ENCODE measurements around the gene IL1R2. TPM values are rescaled to one million over a fixed set of nuclear protein-coding genes. Genes with fewer than 3 reads are reported as not detected.

The IL1R2 gene
- total and polyA plus RNA-seq, 2 donors (not counting 1 experiment from before 2014, with no cell fraction given) = 0.17 to 0.20 TPM

DNA sequence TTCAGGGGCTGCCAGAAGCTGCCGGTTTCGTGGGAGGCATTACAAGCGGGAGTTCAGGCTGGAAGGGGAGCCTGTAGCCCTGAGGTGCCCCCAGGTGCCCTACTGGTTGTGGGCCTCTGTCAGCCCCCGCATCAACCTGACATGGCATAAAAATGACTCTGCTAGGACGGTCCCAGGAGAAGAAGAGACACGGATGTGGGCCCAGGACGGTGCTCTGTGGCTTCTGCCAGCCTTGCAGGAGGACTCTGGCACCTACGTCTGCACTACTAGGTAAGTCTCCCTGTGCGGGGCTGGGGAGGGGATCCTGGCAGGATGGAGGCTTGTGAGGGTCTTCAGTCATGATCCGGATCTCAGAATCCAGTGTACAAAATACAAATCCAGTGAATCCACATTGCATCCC lies 17.8 kb downstream of the IL1R2 start:
- Histone ChIP-seq H3K4me1 (ENCODE audit: control insufficient read depth, extremely low read depth, insufficient read depth, low read length) (no peaks in the 10 kb centered on the region), H3K79me2 (ENCODE audit: control insufficient read depth, insufficient read depth, low read length) (no peaks in the 10 kb centered on the region), H3K4me3 (replicated peaks in 1 of 4; ENCODE audit: control extremely low read depth in 1 of 4, insufficient read depth in 1 of 4, low read depth in 3 of 4, low read length in 4 of 4) (no peak overlapping the region), H3K27me3 (ENCODE audit: control insufficient read depth, insufficient read depth, low read length) (no peaks in the 10 kb centered on the region), H3K36me3 (ENCODE audit: control insufficient read depth, insufficient read depth, low read length) (no peaks in the 10 kb centered on the region), H2AFZ (ENCODE audit: low read length) (no peak overlapping the region), H3K9me3 (ENCODE audit: control insufficient read depth, insufficient read depth, low read depth, low read length) (no peaks in the 10 kb centered on the region), H4K20me1 (ENCODE audit: control insufficient read depth, extremely low read depth, insufficient read depth, low read length) (no peaks in the 10 kb centered on the region), H3K27ac (ENCODE audit: insufficient read depth, low read length) (no peak overlapping the region), H3K9ac (ENCODE audit: insufficient read depth, low read length) (no peak overlapping the region), H3K4me2 (ENCODE audit: extremely low read depth, insufficient read depth, low read length) (no peak overlapping the region)
- TF ChIP-seq, protein P1, sequence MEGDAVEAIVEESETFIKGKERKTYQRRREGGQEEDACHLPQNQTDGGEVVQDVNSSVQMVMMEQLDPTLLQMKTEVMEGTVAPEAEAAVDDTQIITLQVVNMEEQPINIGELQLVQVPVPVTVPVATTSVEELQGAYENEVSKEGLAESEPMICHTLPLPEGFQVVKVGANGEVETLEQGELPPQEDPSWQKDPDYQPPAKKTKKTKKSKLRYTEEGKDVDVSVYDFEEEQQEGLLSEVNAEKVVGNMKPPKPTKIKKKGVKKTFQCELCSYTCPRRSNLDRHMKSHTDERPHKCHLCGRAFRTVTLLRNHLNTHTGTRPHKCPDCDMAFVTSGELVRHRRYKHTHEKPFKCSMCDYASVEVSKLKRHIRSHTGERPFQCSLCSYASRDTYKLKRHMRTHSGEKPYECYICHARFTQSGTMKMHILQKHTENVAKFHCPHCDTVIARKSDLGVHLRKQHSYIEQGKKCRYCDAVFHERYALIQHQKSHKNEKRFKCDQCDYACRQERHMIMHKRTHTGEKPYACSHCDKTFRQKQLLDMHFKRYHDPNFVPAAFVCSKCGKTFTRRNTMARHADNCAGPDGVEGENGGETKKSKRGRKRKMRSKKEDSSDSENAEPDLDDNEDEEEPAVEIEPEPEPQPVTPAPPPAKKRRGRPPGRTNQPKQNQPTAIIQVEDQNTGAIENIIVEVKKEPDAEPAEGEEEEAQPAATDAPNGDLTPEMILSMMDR (conservative IDR thresholded peaks at IDR 0.05 in 1 of 2, IDR thresholded peaks at IDR 0.05 in 1 of 2; ENCODE audit: low read depth in 1 of 2, low read length in 2 of 2) = no peak
- TF ChIP-seq EZH2 (IDR thresholded peaks at IDR 0.05; ENCODE audit: low read length, missing control alignments) = no peak
- DNase-seq (ENCODE audit: low read depth in 2 of 2) = no peak

GRCh38 chr2:102010902-102011301 lies 19.1 kb downstream of the IL1R2 start:
- no peaks in the 10 kb centered on the region for H3K9me3 ChIP-seq (ENCODE audit: control insufficient read depth, insufficient read depth, low read depth, low read length)
- no peak for DNase-seq (ENCODE audit: low read depth in 2 of 2)
- H3K4me1 ChIP-seq (ENCODE audit: control insufficient read depth, extremely low read depth, insufficient read depth, low read length) = no peaks in the 10 kb centered on the region
- no peak overlapping the region for H2AFZ ChIP-seq (ENCODE audit: low read length)
- H4K20me1 ChIP-seq (ENCODE audit: control insufficient read depth, extremely low read depth, insufficient read depth, low read length) = no peaks in the 10 kb centered on the region
- H3K27ac ChIP-seq (ENCODE audit: insufficient read depth, low read length) = no peak overlapping the region
- no peaks in the 10 kb centered on the region for H3K79me2 ChIP-seq (ENCODE audit: control insufficient read depth, insufficient read depth, low read length)
- TF ChIP-seq EZH2 (IDR thresholded peaks at IDR 0.05; ENCODE audit: low read length, missing control alignments) = no peak
- TF ChIP-seq, protein P1 (conservative IDR thresholded peaks at IDR 0.05 in 1 of 2, IDR thresholded peaks at IDR 0.05 in 1 of 2; ENCODE audit: low read depth in 1 of 2, low read length in 2 of 2) = no peak
- H3K27me3 ChIP-seq (ENCODE audit: control insufficient read depth, insufficient read depth, low read length) = no peaks in the 10 kb centered on the region
- H3K9ac ChIP-seq (ENCODE audit: insufficient read depth, low read length) = no peak overlapping the region
- H3K36me3 ChIP-seq (ENCODE audit: control insufficient read depth, insufficient read depth, low read length) = no peaks in the 10 kb centered on the region
- H3K4me2 ChIP-seq (ENCODE audit: extremely low read depth, insufficient read depth, low read length) = no peak overlapping the region
- no peak overlapping the region for H3K4me3 ChIP-seq (replicated peaks in 1 of 4; ENCODE audit: control extremely low read depth in 1 of 4, insufficient read depth in 1 of 4, low read depth in 3 of 4, low read length in 4 of 4)

GRCh38 chr2:102012061-102012614 lies 20.4 kb downstream of the IL1R2 start:
- TF ChIP-seq, protein P1 (conservative IDR thresholded peaks at IDR 0.05 in 1 of 2, IDR thresholded peaks at IDR 0.05 in 1 of 2; ENCODE audit: low read depth in 1 of 2, low read length in 2 of 2) = no peak
- no peak for TF ChIP-seq EZH2 (IDR thresholded peaks at IDR 0.05; ENCODE audit: low read length, missing control alignments)
- no peaks in the 10 kb centered on the region for H3K4me1 ChIP-seq (ENCODE audit: control insufficient read depth, extremely low read depth, insufficient read depth, low read length)
- no peak overlapping the region for H3K4me2 ChIP-seq (ENCODE audit: extremely low read depth, insufficient read depth, low read length)
- H2AFZ ChIP-seq (ENCODE audit: low read length) = no peak overlapping the region
- no peaks in the 10 kb centered on the region for H3K27me3 ChIP-seq (ENCODE audit: control insufficient read depth, insufficient read depth, low read length)
- H3K4me3 ChIP-seq (replicated peaks in 1 of 4; ENCODE audit: control extremely low read depth in 1 of 4, insufficient read depth in 1 of 4, low read depth in 3 of 4, low read length in 4 of 4) = no peak overlapping the region
- no peaks in the 10 kb centered on the region for H3K36me3 ChIP-seq (ENCODE audit: control insufficient read depth, insufficient read depth, low read length)
- no peaks in the 10 kb centered on the region for H3K9me3 ChIP-seq (ENCODE audit: control insufficient read depth, insufficient read depth, low read depth, low read length)
- no peaks in the 10 kb centered on the region for H3K79me2 ChIP-seq (ENCODE audit: control insufficient read depth, insufficient read depth, low read length)
- H4K20me1 ChIP-seq (ENCODE audit: control insufficient read depth, extremely low read depth, insufficient read depth, low read length) = no peaks in the 10 kb centered on the region
- no peak overlapping the region for H3K9ac ChIP-seq (ENCODE audit: insufficient read depth, low read length)
- no peak for DNase-seq (ENCODE audit: low read depth in 2 of 2)
- no peak overlapping the region for H3K27ac ChIP-seq (ENCODE audit: insufficient read depth, low read length)
